NCI-H345 treated with DMSO at 0.1 percent for 48 hours (cell line): ENCODE data around the gene DOK7.
"Not testable (repeated sequence)": the region's sequence is repeated elsewhere in the genome, so short reads cannot be mapped to it uniquely, and the experiment has no call there.

Experiments
- DNase-seq: peaks from one replicate; lab custom pipeline; 2025; ENCODE audit not compliant: unreplicated experiment; lab: John Stamatoyannopoulos, UW

Gene DOK7

GRCh38 chr4:3442460-3442958 lies 20.6 kb upstream of the DOK7 start:
- no peak for DNase-seq

- DNase-seq: no peak
Measured at GRCh38 chr4:3442959-3443749, 20.0 kb upstream of the DOK7 start.

DNA sequence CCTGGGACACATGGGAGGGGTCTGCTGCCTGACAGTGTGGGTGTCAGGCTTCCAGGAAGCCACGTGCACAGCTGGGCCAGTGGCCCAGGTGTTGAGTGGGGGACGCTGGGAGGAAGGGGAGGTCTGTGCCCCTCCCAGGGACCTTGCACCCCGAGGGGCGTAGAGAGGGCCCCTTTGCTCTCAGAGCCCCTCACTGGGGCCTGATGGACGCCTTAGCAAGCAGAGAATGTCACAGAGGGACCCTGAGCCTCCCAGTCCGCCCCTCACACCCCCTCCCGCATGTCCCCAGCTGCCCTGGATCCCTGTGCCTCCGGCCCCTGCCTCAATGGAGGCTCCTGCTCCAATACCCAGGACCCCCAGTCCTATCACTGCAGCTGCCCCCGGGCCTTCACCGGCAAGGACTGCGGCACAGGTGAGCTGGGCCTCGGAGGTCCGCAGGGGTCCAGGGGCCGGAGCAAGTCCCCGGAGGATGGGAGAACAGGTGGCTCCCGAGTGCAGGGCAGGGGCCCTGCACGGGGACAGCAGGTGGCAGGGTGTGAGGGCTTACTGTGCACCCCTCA lies 19.3 kb upstream of the DOK7 start:
- no peak for DNase-seq

DNA sequence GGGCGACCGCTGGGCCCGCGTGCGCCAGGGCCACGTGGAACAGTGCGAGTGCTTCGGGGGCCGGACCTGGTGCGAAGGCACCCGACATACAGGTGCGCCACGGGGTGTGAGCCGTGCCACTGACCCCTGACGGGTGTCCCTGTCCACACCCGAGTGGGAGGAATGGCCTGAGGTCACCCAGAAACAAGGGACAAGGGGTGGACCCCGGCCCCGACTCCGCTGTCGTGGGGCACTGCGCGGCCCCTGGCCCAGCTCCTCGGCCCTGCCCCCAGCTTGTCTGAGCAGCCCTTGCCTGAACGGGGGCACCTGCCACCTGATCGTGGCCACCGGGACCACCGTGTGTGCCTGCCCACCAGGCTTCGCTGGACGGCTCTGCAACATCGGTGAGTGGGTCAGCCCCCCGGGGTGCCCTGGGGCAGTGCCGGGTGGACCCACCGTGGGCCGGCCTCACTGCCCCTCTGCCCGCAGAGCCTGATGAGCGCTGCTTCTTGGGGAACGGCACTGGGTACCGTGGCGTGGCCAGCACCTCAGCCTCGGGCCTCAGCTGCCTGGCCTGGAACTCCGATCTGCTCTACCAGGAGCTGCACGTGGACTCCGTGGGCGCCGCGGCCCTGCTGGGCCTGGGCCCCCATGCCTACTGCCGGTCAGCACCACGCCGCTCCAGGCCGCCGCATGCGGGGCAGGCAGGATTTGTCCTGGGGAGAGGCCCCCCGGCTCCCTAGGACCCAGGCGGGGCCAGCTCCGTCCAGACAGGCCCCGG lies 18.6 kb upstream of the DOK7 start:
- DNase-seq: no peak

- no peak for DNase-seq
Measured at GRCh38 chr4:3445111-3445820, 17.8 kb upstream of the DOK7 start.

- no peak for DNase-seq
Measured at GRCh38 chr4:3445829-3446545, 17.1 kb upstream of the DOK7 start.

GRCh38 chr4:3446631-3447320 lies 16.3 kb upstream of the DOK7 start:
- DNase-seq: no peak

DNA sequence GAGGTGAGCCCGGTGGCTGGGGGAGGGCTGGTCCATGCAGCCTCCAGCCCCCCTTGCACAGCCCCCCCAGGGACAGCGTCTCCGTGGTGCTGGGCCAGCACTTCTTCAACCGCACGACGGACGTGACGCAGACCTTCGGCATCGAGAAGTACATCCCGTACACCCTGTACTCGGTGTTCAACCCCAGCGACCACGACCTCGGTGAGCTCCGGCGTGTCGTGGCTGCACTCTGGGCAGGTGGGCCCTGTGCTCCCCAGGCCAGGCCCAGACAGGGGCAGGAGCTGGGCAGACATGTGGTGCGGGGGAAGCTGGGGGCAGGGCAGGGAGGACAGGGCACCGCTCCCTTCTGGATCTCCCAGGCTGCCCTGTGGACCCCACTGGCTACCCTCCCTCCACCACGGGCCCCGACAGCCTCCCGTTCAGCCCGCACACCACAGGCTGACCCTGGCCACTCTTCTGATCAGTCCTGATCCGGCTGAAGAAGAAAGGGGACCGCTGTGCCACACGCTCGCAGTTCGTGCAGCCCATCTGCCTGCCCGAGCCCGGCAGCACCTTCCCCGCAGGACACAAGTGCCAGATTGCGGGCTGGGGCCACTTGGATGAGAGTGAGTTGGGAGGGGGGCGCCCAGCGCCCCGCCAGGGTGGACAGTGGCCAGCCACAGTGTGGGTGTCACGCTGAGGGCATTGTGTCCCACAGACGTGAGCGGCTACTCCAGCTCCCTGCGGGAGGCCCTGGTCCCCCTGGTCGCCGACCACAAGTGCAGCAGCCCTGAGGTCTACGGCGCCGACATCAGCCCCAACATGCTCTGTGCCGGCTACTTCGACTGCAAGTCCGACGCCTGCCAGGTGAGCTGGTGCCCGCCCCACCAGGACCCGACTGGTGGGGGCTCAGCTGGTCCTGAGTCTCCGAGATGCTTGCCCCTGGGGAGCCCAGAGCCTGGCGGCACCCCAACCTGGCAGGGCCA lies 15.4 kb upstream of the DOK7 start:
- DNase-seq: no peak

DNA sequence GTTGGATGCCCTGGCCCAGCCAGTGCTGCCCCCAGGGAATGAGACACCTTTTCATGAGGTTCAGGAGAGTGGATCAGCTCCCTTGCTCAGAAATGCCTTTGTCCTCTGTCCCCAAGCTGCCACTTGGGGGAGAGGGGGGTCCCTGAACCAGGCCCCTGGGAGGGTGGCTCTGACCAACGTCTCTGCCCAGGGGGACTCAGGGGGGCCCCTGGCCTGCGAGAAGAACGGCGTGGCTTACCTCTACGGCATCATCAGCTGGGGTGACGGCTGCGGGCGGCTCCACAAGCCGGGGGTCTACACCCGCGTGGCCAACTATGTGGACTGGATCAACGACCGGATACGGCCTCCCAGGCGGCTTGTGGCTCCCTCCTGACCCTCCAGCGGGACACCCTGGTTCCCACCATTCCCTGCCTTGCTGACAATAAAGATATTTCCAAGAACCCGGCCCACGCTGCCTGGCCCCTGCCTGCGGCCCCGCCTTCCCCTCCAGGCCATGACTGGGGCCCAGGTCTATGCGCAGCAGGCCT lies 14.0 kb upstream of the DOK7 start:
- no peak for DNase-seq

DNA sequence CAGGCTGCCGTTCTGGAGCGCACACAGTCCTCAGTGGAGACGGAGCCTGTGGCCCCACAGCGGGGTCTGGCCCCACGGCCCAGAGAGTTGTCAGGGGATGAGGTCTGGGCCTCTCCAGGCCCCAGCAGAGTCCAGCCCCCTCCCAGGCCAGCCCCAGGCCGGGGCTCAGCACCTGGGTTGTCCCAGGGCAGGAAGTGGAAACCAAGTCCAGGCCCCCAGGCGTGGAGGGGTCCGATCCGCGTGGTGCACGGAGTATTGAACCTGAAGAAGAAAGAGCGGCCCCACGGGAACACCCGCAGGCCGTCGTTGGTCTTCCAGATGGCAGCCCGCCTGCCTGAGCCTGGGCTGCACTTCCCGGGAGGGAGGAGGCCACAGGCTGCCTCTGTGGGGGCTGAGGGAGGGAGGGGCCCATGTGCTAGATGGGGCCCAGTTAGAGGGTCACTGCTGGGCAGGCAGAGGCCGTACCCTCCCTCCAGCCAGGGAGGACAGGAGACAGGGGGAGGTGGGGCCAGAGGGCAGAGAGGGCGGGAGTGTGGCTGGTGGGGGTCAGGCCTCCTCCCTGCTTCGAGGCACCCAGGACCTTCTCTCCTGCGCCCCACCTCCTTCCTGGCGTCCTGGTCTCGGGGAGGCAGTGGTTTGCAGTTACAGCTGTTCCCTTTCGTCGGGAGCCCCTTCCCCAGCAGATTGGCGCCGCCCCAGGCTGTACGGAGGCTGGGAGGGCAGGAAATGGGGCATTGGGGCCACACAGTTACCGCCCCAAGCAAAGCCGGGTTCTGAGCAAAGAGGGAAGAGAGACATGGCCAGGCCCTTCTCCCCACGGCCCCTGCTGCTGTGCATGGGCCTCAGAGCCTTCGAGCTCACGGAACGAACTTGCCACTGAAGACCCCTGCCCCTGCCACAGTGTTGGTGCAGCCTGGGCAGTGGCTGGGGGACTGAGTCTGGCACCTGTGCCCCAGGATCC lies 13.3 kb upstream of the DOK7 start:
- DNase-seq: no peak

DNA sequence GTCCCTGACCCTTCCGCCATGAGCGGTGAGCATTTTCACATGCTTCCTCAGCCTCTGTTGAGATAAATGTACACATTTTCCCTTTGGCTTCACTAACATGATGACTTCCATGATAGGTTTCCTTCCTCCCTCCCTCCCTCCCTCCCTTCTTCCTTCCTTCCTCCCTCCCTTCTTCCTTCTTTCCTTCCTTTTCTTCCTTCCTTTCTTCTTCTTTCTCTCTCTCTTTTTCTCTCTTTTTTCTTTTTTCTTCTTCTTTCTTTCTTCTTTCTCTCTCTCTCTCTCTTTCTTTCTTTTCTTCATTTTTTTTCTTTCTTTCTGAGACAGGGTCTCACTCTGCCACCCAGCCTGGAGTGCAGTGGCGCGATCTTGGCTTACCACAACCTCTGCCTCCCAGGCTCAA lies 12.5 kb upstream of the DOK7 start:
- no peak for DNase-seq

DNA sequence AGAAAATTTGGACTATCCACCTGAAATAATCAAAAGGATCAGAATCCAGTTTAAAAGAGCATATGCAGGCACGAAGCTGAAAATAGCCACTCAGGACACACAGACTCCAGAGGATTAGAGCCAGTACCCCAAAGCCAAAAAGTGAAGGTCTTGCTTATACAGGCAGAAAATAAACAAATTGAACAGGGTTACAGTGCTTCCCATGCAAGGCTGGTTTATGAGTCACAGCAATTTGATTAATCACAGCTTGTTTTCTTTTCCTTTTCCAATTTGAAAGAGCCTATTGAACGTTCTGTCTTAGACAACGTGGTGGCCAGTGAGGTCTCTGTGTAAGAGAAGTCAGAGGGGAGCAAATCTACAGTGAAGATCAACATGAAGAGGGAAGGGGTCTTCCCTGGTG lies 11.2 kb upstream of the DOK7 start:
- no peak for DNase-seq

DNA sequence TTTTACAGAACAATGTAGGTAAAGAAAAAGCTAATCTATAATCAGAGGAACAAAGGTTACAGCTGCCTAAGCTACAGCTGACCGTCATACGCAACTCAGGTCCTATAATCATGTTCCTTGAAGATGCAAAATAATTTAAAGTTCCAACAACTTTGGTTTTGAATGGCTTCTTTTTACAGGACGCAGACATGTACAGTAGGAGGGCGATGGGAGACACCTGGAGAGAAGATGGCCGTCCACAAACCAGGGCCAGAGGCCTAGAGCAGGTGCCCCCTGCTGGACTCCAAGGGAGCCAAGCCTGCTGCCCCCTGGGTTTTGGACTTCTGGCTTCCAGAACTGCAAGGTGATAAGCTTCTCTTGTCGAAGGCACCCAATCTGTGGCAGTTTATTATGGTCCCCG lies 10.7 kb upstream of the DOK7 start:
- DNase-seq: no peak

GRCh38 chr4:3455596-3455995 lies 7.5 kb upstream of the DOK7 start:
- DNase-seq: not testable (repeated sequence)

DNA sequence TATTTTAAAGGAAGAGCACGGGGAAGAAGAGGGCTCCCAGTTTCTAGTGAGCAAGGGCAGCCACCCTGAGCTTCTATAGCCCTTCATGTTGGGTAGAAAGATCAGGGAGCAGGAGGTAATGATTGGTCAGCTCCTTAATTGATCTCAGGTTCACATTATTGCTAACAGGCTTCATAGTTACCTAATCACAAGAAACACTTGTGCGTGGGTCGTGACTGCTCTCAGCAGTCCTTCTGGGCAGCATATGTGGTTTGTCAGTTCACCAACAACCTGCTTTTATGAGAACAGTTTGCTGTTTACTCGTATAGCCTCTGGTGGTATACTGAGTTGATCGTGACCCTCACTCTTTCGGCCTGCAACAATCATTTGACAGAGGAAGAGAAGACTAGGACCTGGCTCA lies 4.7 kb upstream of the DOK7 start:
- DNase-seq: no peak

DNA sequence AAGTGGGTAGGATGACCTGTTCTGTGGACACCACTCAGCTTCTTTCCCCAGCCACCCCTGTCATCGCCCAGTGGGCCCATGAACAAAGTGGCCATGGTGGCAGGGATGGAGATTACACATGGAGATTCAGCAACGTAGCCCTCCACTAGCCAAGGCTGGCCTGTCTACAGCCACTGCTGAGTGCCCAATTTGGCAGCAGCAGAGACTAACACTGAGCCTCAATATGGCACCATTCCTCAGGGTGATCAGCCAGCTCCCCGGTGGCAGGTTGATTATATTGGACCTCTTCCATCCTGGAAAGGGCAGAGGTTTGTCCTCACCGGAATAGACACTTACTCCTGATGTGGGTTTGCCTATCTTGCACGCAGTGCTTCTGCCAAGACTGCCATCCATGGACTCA lies 4.0 kb upstream of the DOK7 start:
- not testable (repeated sequence) for DNase-seq

GRCh38 chr4:3460926-3461325 lies 2.2 kb upstream of the DOK7 start:
- no peak for DNase-seq
